HCT116 (cell line): ENCODE measurements around the gene NFIX. TPM values are rescaled to one million over a fixed set of nuclear protein-coding genes. Genes with fewer than 3 reads are reported as not detected.

Source experiments
- ATAC-seq: fragments of 200-7000 bp; cut with Tn5 transposase; 2 replicates; pipeline ENCODE4 v1.9.1; 2020; ENCODE audit warnings: mild to moderate bottlenecking, moderate library complexity
- BruUV-seq: library from RNA; stranded (reverse); fragments of 400-500 nt; replicated peaks from 2 replicates; lab custom pipeline; 2021; lab: Mats Ljungman, UMichigan
- CTCF ChIA-PET: fragments of 300-600 bp; sonication (Branson Sonifier 250); formaldehyde crosslinking; loops from one replicate; lab custom pipeline; 2021; ENCODE audit warnings: antibody characterized with exemption; lab: Charles Lee
- POLR2A ChIA-PET: fragments of 300-600, 350-600 bp; sonication (Branson Sonifier 250); formaldehyde crosslinking; loops from one replicate; lab custom pipeline; 2021; ENCODE audit warnings: antibody characterized with exemption; lab: Charles Lee
- RAD21 ChIA-PET, 2 experiments: fragments of 300-600 bp; sonication (Branson Sonifier 250); formaldehyde crosslinking; loops; one replicate each; lab custom pipeline; 2023; ENCODE audit warnings: low total read pairs in 2 of 2; ENCODE audit not compliant: uncharacterized antibody in 2 of 2, unreplicated experiment in 2 of 2, low non-redundant PET in 1 of 2; lab: Charles Lee
- DNase-seq: peaks from one replicate; pipeline ENCODE4 v3.0.0-alpha.2; 2010; ENCODE audit warnings: low read depth, low spot score
- H2AFZ ChIP-seq: fragments of 200-600 bp; shearing (Covaris generic), sonication (generic); 2 replicates; pipeline ENCODE4 v1.6.1; 2017; ENCODE audit warnings: low read depth, mixed run types, mixed read lengths, antibody characterized with exemption, low read length; ENCODE audit not compliant: poor library complexity, severe bottlenecking
- H3K27ac ChIP-seq: 2 replicates; pipeline ENCODE4 v1.5.1; 2012; ENCODE audit warnings: low read depth, low read length
- H3K27me3 ChIP-seq: fragments of 200-600 bp; sonication (generic); 2 replicates; pipeline ENCODE4 v1.6.1; 2016; ENCODE audit warnings: mixed run types, low read length, mixed read lengths; ENCODE audit not compliant: insufficient read depth
- H3K36me3 ChIP-seq, 2 experiments: fragments of 200-500 bp in 1 of 2; fragments of 200-600 bp in 1 of 2; sonication (Bioruptor generic) in 1 of 2; sonication (generic) in 1 of 2; 2 replicates each; pipeline versions ENCODE4 v1.5.1 to v1.6.1; 2014 to 2016; ENCODE audit warnings: low read length in 2 of 2, inconsistent platforms in 1 of 2, mixed read lengths in 1 of 2, mixed run types in 1 of 2; ENCODE audit not compliant: insufficient read depth in 2 of 2, control insufficient read depth in 1 of 2
- H3K4me1 ChIP-seq, 2 experiments: fragments of 200-600 bp in 1 of 2; sonication (generic) in 1 of 2; 2 replicates each; pipeline versions ENCODE4 v1.5.1 to v1.6.1; 2012 to 2017; ENCODE audit warnings: low read length in 2 of 2, inconsistent platforms in 1 of 2, mild to moderate bottlenecking in 1 of 2, mixed read lengths in 1 of 2, mixed run types in 1 of 2, moderate library complexity in 1 of 2; ENCODE audit not compliant: insufficient read depth in 2 of 2, control insufficient read depth in 1 of 2
- H3K4me2 ChIP-seq: fragments of 200-600 bp; sonication (generic); 2 replicates; pipeline ENCODE4 v1.6.1; 2017; ENCODE audit warnings: mixed run types, low read length, mixed read lengths
- H3K4me3 ChIP-seq, 2 experiments: fragments of 200-600 bp in 1 of 2; sonication (generic) in 1 of 2; replicated peaks in 1 of 2; 2 replicates each; pipeline ENCODE4 v1.5.1; 2011 to 2016; ENCODE audit warnings: low read length in 2 of 2, control low read depth in 1 of 2, low read depth in 1 of 2, mild to moderate bottlenecking in 1 of 2, mixed read lengths in 1 of 2, mixed run types in 1 of 2
- H3K79me2 ChIP-seq: fragments of 200-600 bp; sonication (generic); 2 replicates; pipeline ENCODE4 v1.6.1; 2017; ENCODE audit warnings: mild to moderate bottlenecking, mixed run types, low read length, moderate library complexity, mixed read lengths; ENCODE audit not compliant: insufficient read depth
- H3K9ac ChIP-seq: fragments of 200-600 bp; sonication (generic); 2 replicates; pipeline ENCODE4 v1.6.1; 2016; ENCODE audit warnings: low read length, mixed read lengths
- H3K9me2 ChIP-seq: fragments of 200-600 bp; sonication (generic), shearing (Covaris generic); 2 replicates; pipeline ENCODE4 v1.6.1; 2017; ENCODE audit warnings: mixed run types, mild to moderate bottlenecking, moderate library complexity; ENCODE audit not compliant: insufficient read depth
- H3K9me3 ChIP-seq, 2 experiments: fragments of 200-500 bp in 1 of 2; fragments of 200-600 bp in 1 of 2; sonication (Bioruptor generic) in 1 of 2; sonication (generic) in 1 of 2; 2 replicates each; pipeline ENCODE4 v1.6.1; 2014 to 2017; ENCODE audit warnings: low read length in 2 of 2, mixed read lengths in 2 of 2, inconsistent platforms in 1 of 2, low read depth in 1 of 2, mild to moderate bottlenecking in 1 of 2, mixed run types in 1 of 2, moderate library complexity in 1 of 2; ENCODE audit not compliant: control insufficient read depth in 1 of 2, insufficient read depth in 1 of 2
- H4K20me1 ChIP-seq: fragments of 200-600 bp; sonication (generic), shearing (Covaris generic); 2 replicates; pipeline ENCODE4 v1.6.1; 2017; ENCODE audit warnings: mixed run types, mild to moderate bottlenecking, moderate library complexity; ENCODE audit not compliant: insufficient read depth
- CTCF ChIP-seq, 3 experiments: fragments of 200-600 bp in 1 of 3; sonication (generic) in 1 of 3; IDR thresholded peaks in 2 of 3; conservative IDR thresholded peaks in 1 of 3; 2 replicates each; pipeline ENCODE4 v1.5.1; 2012 to 2017; ENCODE audit warnings: low read depth in 2 of 3, low read length in 2 of 3, antibody characterized with exemption in 1 of 3, borderline replicate concordance in 1 of 3, control low read depth in 1 of 3, mild to moderate bottlenecking in 1 of 3, mixed read lengths in 1 of 3, mixed run types in 1 of 3, moderate library complexity in 1 of 3; ENCODE audit not compliant: insufficient read depth in 1 of 3
- MAX ChIP-seq: IDR thresholded peaks from 2 replicates; pipeline ENCODE4 v1.6.1; 2012
- RAD21 ChIP-seq: IDR thresholded peaks from 2 replicates; pipeline ENCODE4 v1.6.1; 2012; ENCODE audit warnings: low read depth, mild to moderate bottlenecking
- SP1 ChIP-seq: IDR thresholded peaks from 2 replicates; pipeline ENCODE4 v1.6.1; 2012; ENCODE audit warnings: low read depth
- intact Hi-C: fragments of 100-400 bp; cut with micrococcal nuclease; formaldehyde crosslinking; loops from 2 replicates; pipeline ENCODE4 v1.10.0; 2022
- total RNA-seq: library from RNA; stranded (reverse); gene quantifications from one replicate; pipeline ENCODE4 v1.2.1, GENCODE V29; 2021; ENCODE audit not compliant: unreplicated experiment

The NFIX gene
- total RNA-seq, 1 experiment from 2014 or later, result 34.8 TPM

- H3K36me3 ChIP-seq, result no peaks in the 10 kb centered on the region
- ATAC-seq (peak; percentile 80), DNase-seq (peak; percentile 39)
- no peaks in the 10 kb centered on the region for H3K9me3 ChIP-seq
- H2AFZ ChIP-seq, result no peak overlapping the region
- no peaks in the 10 kb centered on the region for H3K9me2 ChIP-seq
- peak overlapping the region; percentile 62 for H3K4me2 ChIP-seq
- H3K4me1 ChIP-seq, result peaks cover 55 to 76% of the 10 kb centered on the region in 2 experiments
- H3K4me3 ChIP-seq, result no peak overlapping the region
- no TSS peak for BruUV-seq
- ChIA-PET RAD21 (interaction anchor here (0.6 to 3.5 kb wide), 9 partner anchors 20 to 60 kb away, joined by 3 to 30 read pairs (median 4); no protein-coding TSS in a partner anchor), POLR2A (interaction anchor here (1.6 to 1.7 kb wide), 2 partner anchors 20 to 27 kb away, joined by 5 to 16 read pairs; no protein-coding TSS in a partner anchor), CTCF (interaction anchor here (0.5 to 7.4 kb wide), 15 partner anchors 9 to 87 kb away, joined by 3 to 155 read pairs (median 6); no protein-coding TSS in a partner anchor)
- no peaks in the 10 kb centered on the region for H4K20me1 ChIP-seq
- H3K27me3 ChIP-seq, result no peaks in the 10 kb centered on the region
- intact Hi-C loops, result loop anchor here (1.0 to 5.0 kb wide), 3 partner anchors 27 to 58 kb away; no protein-coding TSS in a partner anchor
- H3K9ac ChIP-seq, result peak overlapping the region; percentile 29; the same call in 1 of the 2 replicates
- no peak overlapping the region for H3K27ac ChIP-seq
- TF ChIP-seq CTCF (IDR thresholded peaks at IDR 0.05 in 2 of 3, conservative IDR thresholded peaks at IDR 0.05 in 1 of 3; ENCODE audit: borderline replicate concordance in 1 of 3, insufficient read depth in 1 of 3, low read depth in 2 of 3, low read length in 2 of 3) (peak; percentile 63 to 96 (median 94); a peak in 5 of 6 replicates), RAD21 (peak; percentile 54), MAX (peak; percentile 62), SP1 (no peak)
- H3K79me2 ChIP-seq, result no peaks in the 10 kb centered on the region; the same call in 1 of the 2 replicates
Observed at GRCh38 chr19:13033819-13034611, 38.7 kb downstream of the NFIX start.
